ENCODE results near the gene EPHB1.

The EPHB1 gene

GRCh38 chr3:134817297-134817696, 22.2 kb downstream of the EPHB1 start:
- H3K27ac ChIP-seq (ENCODE audit: low read depth, low read length): no peak overlapping the region
- no peaks in the 10 kb centered on the region for H3K27me3 ChIP-seq (ENCODE audit: control insufficient read depth, insufficient read depth, low read length)
- H3K4me1 ChIP-seq (ENCODE audit: control insufficient read depth, insufficient read depth, low read length): no peaks in the 10 kb centered on the region
- no peaks in the 10 kb centered on the region for H3K36me3 ChIP-seq (ENCODE audit: control insufficient read depth, insufficient read depth, low read length)
- no peak overlapping the region for H3K9ac ChIP-seq (ENCODE audit: low read length)
- H3K4me3 ChIP-seq (ENCODE audit: low read length): no peak overlapping the region

GRCh38 chr3:134820994-134821393, 25.9 kb downstream of the EPHB1 start:
- Histone ChIP-seq H3K9ac (ENCODE audit: low read length) (no peak overlapping the region), H3K27me3 (ENCODE audit: control insufficient read depth, insufficient read depth, low read length) (no peaks in the 10 kb centered on the region), H3K4me1 (ENCODE audit: control insufficient read depth, insufficient read depth, low read length) (no peaks in the 10 kb centered on the region), H3K4me3 (ENCODE audit: low read length) (no peak overlapping the region), H3K36me3 (ENCODE audit: control insufficient read depth, insufficient read depth, low read length) (no peaks in the 10 kb centered on the region), H3K27ac (ENCODE audit: low read depth, low read length) (no peak overlapping the region)

GRCh38 chr3:134822090-134822489, 27.0 kb downstream of the EPHB1 start:
- Histone ChIP-seq H3K27ac (ENCODE audit: low read depth, low read length) (no peak overlapping the region), H3K4me1 (ENCODE audit: control insufficient read depth, insufficient read depth, low read length) (no peaks in the 10 kb centered on the region), H3K27me3 (ENCODE audit: control insufficient read depth, insufficient read depth, low read length) (no peaks in the 10 kb centered on the region), H3K9ac (ENCODE audit: low read length) (no peak overlapping the region), H3K4me3 (ENCODE audit: low read length) (no peak overlapping the region), H3K36me3 (ENCODE audit: control insufficient read depth, insufficient read depth, low read length) (no peaks in the 10 kb centered on the region)

GRCh38 chr3:134823679-134824078, 28.6 kb downstream of the EPHB1 start:
- Histone ChIP-seq H3K27me3 (ENCODE audit: control insufficient read depth, insufficient read depth, low read length) (no peaks in the 10 kb centered on the region), H3K4me1 (ENCODE audit: control insufficient read depth, insufficient read depth, low read length) (no peaks in the 10 kb centered on the region), H3K4me3 (ENCODE audit: low read length) (no peak overlapping the region), H3K27ac (ENCODE audit: low read depth, low read length) (no peak overlapping the region), H3K36me3 (ENCODE audit: control insufficient read depth, insufficient read depth, low read length) (no peaks in the 10 kb centered on the region), H3K9ac (ENCODE audit: low read length) (no peak overlapping the region)

GRCh38 chr3:134824791-134825190, 29.7 kb downstream of the EPHB1 start:
- no peak overlapping the region for H3K9ac ChIP-seq (ENCODE audit: low read length)
- no peaks in the 10 kb centered on the region for H3K27me3 ChIP-seq (ENCODE audit: control insufficient read depth, insufficient read depth, low read length)
- H3K27ac ChIP-seq (ENCODE audit: low read depth, low read length): no peak overlapping the region
- H3K36me3 ChIP-seq (ENCODE audit: control insufficient read depth, insufficient read depth, low read length): no peaks in the 10 kb centered on the region
- no peak overlapping the region for H3K4me3 ChIP-seq (ENCODE audit: low read length)
- no peaks in the 10 kb centered on the region for H3K4me1 ChIP-seq (ENCODE audit: control insufficient read depth, insufficient read depth, low read length)

- no peak overlapping the region for H3K27ac ChIP-seq (ENCODE audit: low read depth, low read length)
- H3K4me3 ChIP-seq (ENCODE audit: low read length): no peak overlapping the region
- no peaks in the 10 kb centered on the region for H3K36me3 ChIP-seq (ENCODE audit: control insufficient read depth, insufficient read depth, low read length)
- no peaks in the 10 kb centered on the region for H3K27me3 ChIP-seq (ENCODE audit: control insufficient read depth, insufficient read depth, low read length)
- no peaks in the 10 kb centered on the region for H3K4me1 ChIP-seq (ENCODE audit: control insufficient read depth, insufficient read depth, low read length)
- H3K9ac ChIP-seq (ENCODE audit: low read length): no peak overlapping the region
Measured at GRCh38 chr3:134827213-134827612, 32.2 kb downstream of the EPHB1 start.

GRCh38 chr3:134829721-134830120, 34.7 kb downstream of the EPHB1 start:
- no peak overlapping the region for H3K4me3 ChIP-seq (ENCODE audit: low read length)
- H3K27me3 ChIP-seq (ENCODE audit: control insufficient read depth, insufficient read depth, low read length): no peaks in the 10 kb centered on the region
- no peaks in the 10 kb centered on the region for H3K4me1 ChIP-seq (ENCODE audit: control insufficient read depth, insufficient read depth, low read length)
- H3K36me3 ChIP-seq (ENCODE audit: control insufficient read depth, insufficient read depth, low read length): no peaks in the 10 kb centered on the region
- no peak overlapping the region for H3K27ac ChIP-seq (ENCODE audit: low read depth, low read length)
- H3K9ac ChIP-seq (ENCODE audit: low read length): no peak overlapping the region

- H3K4me1 ChIP-seq (ENCODE audit: control insufficient read depth, insufficient read depth, low read length): no peaks in the 10 kb centered on the region
- no peak overlapping the region for H3K4me3 ChIP-seq (ENCODE audit: low read length)
- no peaks in the 10 kb centered on the region for H3K27me3 ChIP-seq (ENCODE audit: control insufficient read depth, insufficient read depth, low read length)
- no peak overlapping the region for H3K9ac ChIP-seq (ENCODE audit: low read length)
- no peaks in the 10 kb centered on the region for H3K36me3 ChIP-seq (ENCODE audit: control insufficient read depth, insufficient read depth, low read length)
- H3K27ac ChIP-seq (ENCODE audit: low read depth, low read length): no peak overlapping the region
Measured at GRCh38 chr3:134832585-134832984, 37.5 kb downstream of the EPHB1 start.

GRCh38 chr3:134833453-134834163, 38.5 kb downstream of the EPHB1 start:
- H3K9ac ChIP-seq (ENCODE audit: low read length): no peak overlapping the region
- H3K36me3 ChIP-seq (ENCODE audit: control insufficient read depth, insufficient read depth, low read length): no peaks in the 10 kb centered on the region
- no peak overlapping the region for H3K4me3 ChIP-seq (ENCODE audit: low read length)
- H3K27me3 ChIP-seq (ENCODE audit: control insufficient read depth, insufficient read depth, low read length): no peaks in the 10 kb centered on the region
- no peak overlapping the region for H3K27ac ChIP-seq (ENCODE audit: low read depth, low read length)
- H3K4me1 ChIP-seq (ENCODE audit: control insufficient read depth, insufficient read depth, low read length): no peaks in the 10 kb centered on the region

GRCh38 chr3:134836921-134837320, 41.9 kb downstream of the EPHB1 start:
- Histone ChIP-seq H3K9ac (ENCODE audit: low read length) (no peak overlapping the region), H3K27ac (ENCODE audit: low read depth, low read length) (no peak overlapping the region), H3K4me3 (ENCODE audit: low read length) (no peak overlapping the region), H3K36me3 (ENCODE audit: control insufficient read depth, insufficient read depth, low read length) (no peaks in the 10 kb centered on the region), H3K27me3 (ENCODE audit: control insufficient read depth, insufficient read depth, low read length) (no peaks in the 10 kb centered on the region), H3K4me1 (ENCODE audit: control insufficient read depth, insufficient read depth, low read length) (no peaks in the 10 kb centered on the region)

- Histone ChIP-seq H3K27me3 (ENCODE audit: control insufficient read depth, insufficient read depth, low read length) (no peaks in the 10 kb centered on the region), H3K36me3 (ENCODE audit: control insufficient read depth, insufficient read depth, low read length) (no peaks in the 10 kb centered on the region), H3K27ac (ENCODE audit: low read depth, low read length) (no peak overlapping the region), H3K9ac (ENCODE audit: low read length) (no peak overlapping the region), H3K4me1 (ENCODE audit: control insufficient read depth, insufficient read depth, low read length) (no peaks in the 10 kb centered on the region), H3K4me3 (ENCODE audit: low read length) (no peak overlapping the region)
Measured at GRCh38 chr3:134838599-134838998, 43.5 kb downstream of the EPHB1 start.

GRCh38 chr3:134839422-134839821, 44.4 kb downstream of the EPHB1 start:
- H3K27ac ChIP-seq (ENCODE audit: low read depth, low read length): no peak overlapping the region
- H3K27me3 ChIP-seq (ENCODE audit: control insufficient read depth, insufficient read depth, low read length): no peaks in the 10 kb centered on the region
- H3K9ac ChIP-seq (ENCODE audit: low read length): no peak overlapping the region
- H3K4me3 ChIP-seq (ENCODE audit: low read length): no peak overlapping the region
- no peaks in the 10 kb centered on the region for H3K36me3 ChIP-seq (ENCODE audit: control insufficient read depth, insufficient read depth, low read length)
- no peaks in the 10 kb centered on the region for H3K4me1 ChIP-seq (ENCODE audit: control insufficient read depth, insufficient read depth, low read length)

- H3K9ac ChIP-seq (ENCODE audit: low read length): no peak overlapping the region
- no peak overlapping the region for H3K27ac ChIP-seq (ENCODE audit: low read depth, low read length)
- H3K36me3 ChIP-seq (ENCODE audit: control insufficient read depth, insufficient read depth, low read length): no peaks in the 10 kb centered on the region
- H3K4me3 ChIP-seq (ENCODE audit: low read length): no peak overlapping the region
- no peaks in the 10 kb centered on the region for H3K4me1 ChIP-seq (ENCODE audit: control insufficient read depth, insufficient read depth, low read length)
- H3K27me3 ChIP-seq (ENCODE audit: control insufficient read depth, insufficient read depth, low read length): no peaks in the 10 kb centered on the region
Measured at GRCh38 chr3:134839990-134840389, 44.9 kb downstream of the EPHB1 start.
